Small intestine (tissue), 16 donors: ENCODE measurements around the gene TOMM34. TPM values are rescaled to one million over a fixed set of nuclear protein-coding genes. Genes with fewer than 3 reads are reported as not detected.
A peak's percentile ranks its signal among the peaks of the same experiment; 100 is the strongest.

Experiments
- DNase-seq, 2 donors: peaks; one replicate each; pipeline versions ENCODE4 v3.0.0 to v3.0.0-alpha.2; 2013
- FAIRE-seq: peaks from 2 replicates; lab custom pipeline; 2012; peaks lifted over from hg19 to GRCh38; lab: Jason Lieb, UNC
- H3K27ac ChIP-seq, 3 donors: one replicate each; pipeline ENCODE4 v1.5.1; 2013; ENCODE audit warnings: low read length in 2 of 3, mild to moderate bottlenecking in 2 of 3, control low read depth in 1 of 3, inconsistent platforms in 1 of 3, low read depth in 1 of 3, moderate library complexity in 1 of 3
- H3K27me3 ChIP-seq, 3 donors: one replicate each; pipeline ENCODE4 v1.6.1; 2013; ENCODE audit warnings: low read length in 3 of 3, inconsistent platforms in 1 of 3; ENCODE audit not compliant: control insufficient read depth in 3 of 3, insufficient read depth in 3 of 3
- H3K36me3 ChIP-seq, 3 donors: one replicate each; pipeline ENCODE4 v1.6.1; 2013; ENCODE audit warnings: low read length in 3 of 3, inconsistent platforms in 1 of 3, low read depth in 1 of 3, mild to moderate bottlenecking in 1 of 3, moderate library complexity in 1 of 3; ENCODE audit not compliant: control insufficient read depth in 3 of 3, insufficient read depth in 2 of 3
- H3K4me1 ChIP-seq, 3 donors: one replicate each; pipeline ENCODE4 v1.6.1; 2013; ENCODE audit warnings: low read length in 2 of 3, inconsistent platforms in 1 of 3, low read depth in 1 of 3, mild to moderate bottlenecking in 1 of 3, moderate library complexity in 1 of 3; ENCODE audit not compliant: control insufficient read depth in 3 of 3, insufficient read depth in 2 of 3
- H3K4me3 ChIP-seq, 3 donors: one replicate each; pipeline ENCODE4 v1.5.1; 2013; ENCODE audit warnings: low read length in 3 of 3, control low read depth in 1 of 3, inconsistent platforms in 1 of 3, low read depth in 1 of 3, mild to moderate bottlenecking in 1 of 3, moderate library complexity in 1 of 3
- H3K9me3 ChIP-seq, 2 donors: one replicate each; pipeline ENCODE4 v1.6.1; 2013; ENCODE audit warnings: low read depth in 1 of 2, low read length in 1 of 2; ENCODE audit not compliant: control insufficient read depth in 2 of 2, insufficient read depth in 1 of 2
- WGBS, 3 donors: extraction: QIAGEN DNeasy Blood & Tissue Kit; methylation state at CpG; one replicate each; pipeline ENCODE4 v1.1.7; 2013; 5-methylcytosine and 5-hydroxymethylcytosine counted together
- long read RNA-seq, 10 donors: transcript quantifications; one replicate each; lab custom pipeline, GENCODE V29; 2026
- polyA plus RNA-seq, 4 donors: library from polyadenylated mRNA; stranded (reverse) in 3 of 4; unstranded in 1 of 4; fragments of 200-250 nt in 3 of 4; fragments of 120-200 nt in 1 of 4; gene quantifications; one replicate each; pipeline versions ENCODE4 v1.2.1 to v1.2.3, GENCODE V29; 2013
- donor health status: healthy with polysubstance abuse.
- donor health status: control.
- donor health status: control.
- donor health status: Bipolar disorder and iron deficiency.
- donor health status: healthy.

The TOMM34 gene
- 10 to 100 TPM in 3 of 4 donors, 1 to 10 TPM in 1; 9.6 to 34.1 (median 19.0) TPM for polyA plus RNA-seq
- long read RNA-seq, donor 1, transcript TOMM34-201 (7 exons, 2,062 nt): major isoform, 18 of 52 reads
- long read RNA-seq, donor 1, partial matches to known transcripts: 34 of 52 reads
- long read RNA-seq, donor 1, other reads (novel, unspliced or antisense): 0 of 52 reads
- long read RNA-seq, donor 2, transcript TOMM34-201 (7 exons, 2,062 nt): major isoform, 6 of 6 reads
- long read RNA-seq, donor 2, partial matches to known transcripts: 0 of 6 reads
- long read RNA-seq, donor 2, other reads (novel, unspliced or antisense): 0 of 6 reads
- long read RNA-seq, donor 3, partial matches to known transcripts: 6 of 8 reads
- long read RNA-seq, donor 3, other reads (novel, unspliced or antisense): 0 of 8 reads
- long read RNA-seq, donor 4: 0 reads
- long read RNA-seq, donor 5, transcript TOMM34-201 (7 exons, 2,062 nt): major isoform, 5 of 5 reads
- long read RNA-seq, donor 5, partial matches to known transcripts: 0 of 5 reads
- long read RNA-seq, donor 5, other reads (novel, unspliced or antisense): 0 of 5 reads
- long read RNA-seq, donor 6, transcript TOMM34-201 (7 exons, 2,062 nt): major isoform, 8 of 8 reads
- long read RNA-seq, donor 6, partial matches to known transcripts: 0 of 8 reads
- long read RNA-seq, donor 6, other reads (novel, unspliced or antisense): 0 of 8 reads
- long read RNA-seq, donor 7, transcript TOMM34-201 (7 exons, 2,062 nt): major isoform, 6 of 17 reads
- long read RNA-seq, donor 7, partial matches to known transcripts: 11 of 17 reads
- long read RNA-seq, donor 7, other reads (novel, unspliced or antisense): 0 of 17 reads
- long read RNA-seq, donor 8: 0 reads
- long read RNA-seq, donor 9, partial matches to known transcripts: 0 of 1 reads
- long read RNA-seq, donor 9, other reads (novel, unspliced or antisense): 0 of 1 reads
- long read RNA-seq, donor 10, transcript TOMM34-201 (7 exons, 2,062 nt): major isoform, 7 of 14 reads
- long read RNA-seq, donor 10, partial matches to known transcripts: 7 of 14 reads
- long read RNA-seq, donor 10, other reads (novel, unspliced or antisense): 0 of 14 reads

- Histone ChIP-seq H3K4me3 (peak within 1 kb of the TSS; percentile 53 to 94 (median 78)), H3K27me3 (no peaks in the 10 kb centered on the region), H3K4me1 (peaks cover 5 to 16% (median 5%) of the 10 kb centered on the region in 3 donors), H3K9me3 (no peaks in the 10 kb centered on the region), H3K27ac (peak within 1 kb of the TSS; percentile 50 to 76 (median 56)), H3K36me3 (peaks cover 0 to 15% (median 3%) of the 10 kb centered on the region in 3 donors)
- FAIRE-seq (no peak), DNase-seq (peak; percentile 96 to 97)
- 0% methylated on average over 34 to 60 of the region's 60 CpGs for WGBS, 3 donors
These were observed at the start of gene TOMM34 for GRCh38 chr20:44960103-44960852. Gene TOMM34, minus strand, starts transcription at chr20:44960397. Its CDS starts 64 bp downstream, at chr20:44960333.

GRCh38 chr20:45008521-45009049 is 48.4 kb upstream of the TOMM34 start:
- Histone ChIP-seq H3K4me3 (no peak overlapping the region), H3K9me3 (no peaks in the 10 kb centered on the region), H3K27me3 (no peaks in the 10 kb centered on the region), H3K4me1 (no peaks in the 10 kb centered on the region), H3K36me3 (peaks cover 5 to 16% (median 7%) of the 10 kb centered on the region in 3 donors), H3K27ac (no peak overlapping the region)
- no peak for DNase-seq
- no peak for FAIRE-seq

- 91 to 93% (median 93%) methylated on average over 5 of the region's 5 CpGs for WGBS, 3 donors
- Histone ChIP-seq H3K27ac (no peak overlapping the region), H3K4me1 (no peaks in the 10 kb centered on the region), H3K4me3 (no peak overlapping the region), H3K9me3 (no peaks in the 10 kb centered on the region), H3K36me3 (peaks cover 13 to 23% (median 18%) of the 10 kb centered on the region in 3 donors), H3K27me3 (no peaks in the 10 kb centered on the region)
- DNase-seq (no peak), FAIRE-seq (no peak)
These were observed 37.5 kb upstream of the TOMM34 start for GRCh38 chr20:44997668-44998067.

- H3K4me3 ChIP-seq: no peak overlapping the region
- no peaks in the 10 kb centered on the region for H3K9me3 ChIP-seq
- H3K27me3 ChIP-seq: no peaks in the 10 kb centered on the region
- no peak for DNase-seq
- WGBS, 3 donors: 96 to 97% (median 96%) methylated on average over 6 of the region's 6 CpGs
- FAIRE-seq: no peak
- H3K27ac ChIP-seq: no peak overlapping the region
- no peaks in the 10 kb centered on the region for H3K4me1 ChIP-seq
- peaks cover 13 to 25% (median 18%) of the 10 kb centered on the region in 3 donors for H3K36me3 ChIP-seq
These were observed 37.0 kb upstream of the TOMM34 start for GRCh38 chr20:44997171-44997570.

GRCh38 chr20:44993343-44993742 is 33.1 kb upstream of the TOMM34 start:
- WGBS, 3 donors: 84 to 98% (median 85%) methylated on average over 3 of the region's 3 CpGs
- Histone ChIP-seq H3K27me3 (no peaks in the 10 kb centered on the region), H3K36me3 (peaks cover 3 to 25% (median 8%) of the 10 kb centered on the region in 3 donors), H3K9me3 (no peaks in the 10 kb centered on the region), H3K4me1 (no peaks in the 10 kb centered on the region), H3K27ac (no peak overlapping the region), H3K4me3 (no peak overlapping the region)
- DNase-seq: no peak
- FAIRE-seq: no peak

GRCh38 chr20:44990957-44991356 is 30.8 kb upstream of the TOMM34 start:
- no peak overlapping the region for H3K4me3 ChIP-seq
- FAIRE-seq: no peak

GRCh38 chr20:44990425-44990824 is 30.2 kb upstream of the TOMM34 start:
- Histone ChIP-seq H3K27me3 (no peaks in the 10 kb centered on the region), H3K36me3 (peaks cover 0 to 17% (median 7%) of the 10 kb centered on the region in 3 donors), H3K9me3 (no peaks in the 10 kb centered on the region), H3K4me3 (no peak overlapping the region), H3K4me1 (no peaks in the 10 kb centered on the region), H3K27ac (peak overlapping the region in 2 of 3 donors; percentile 32 to 51)
- DNase-seq (no peak), FAIRE-seq (no peak)
- WGBS, 3 donors: 60 to 86% (median 73%) methylated on average over 3 of the region's 3 CpGs

More at GRCh38 chr20:44990957-44991356, 30.8 kb upstream of the TOMM34 start:
- no peaks in the 10 kb centered on the region for H3K4me1 ChIP-seq
- no peak for DNase-seq
- peaks cover under 1 to 17% (median 4%) of the 10 kb centered on the region in 3 donors for H3K36me3 ChIP-seq
- no peaks in the 10 kb centered on the region for H3K27me3 ChIP-seq
- no peaks in the 10 kb centered on the region for H3K9me3 ChIP-seq
- peak overlapping the region in 2 of 3 donors; percentile 32 to 51 for H3K27ac ChIP-seq
